GOT3 (cell line): ENCODE data around the gene LRRN4CL.

Experiments
- DNase-seq: peaks from one replicate; lab custom pipeline; 2025; ENCODE audit warnings: mixed read lengths; lab: John Stamatoyannopoulos, UW

Gene LRRN4CL

DNA sequence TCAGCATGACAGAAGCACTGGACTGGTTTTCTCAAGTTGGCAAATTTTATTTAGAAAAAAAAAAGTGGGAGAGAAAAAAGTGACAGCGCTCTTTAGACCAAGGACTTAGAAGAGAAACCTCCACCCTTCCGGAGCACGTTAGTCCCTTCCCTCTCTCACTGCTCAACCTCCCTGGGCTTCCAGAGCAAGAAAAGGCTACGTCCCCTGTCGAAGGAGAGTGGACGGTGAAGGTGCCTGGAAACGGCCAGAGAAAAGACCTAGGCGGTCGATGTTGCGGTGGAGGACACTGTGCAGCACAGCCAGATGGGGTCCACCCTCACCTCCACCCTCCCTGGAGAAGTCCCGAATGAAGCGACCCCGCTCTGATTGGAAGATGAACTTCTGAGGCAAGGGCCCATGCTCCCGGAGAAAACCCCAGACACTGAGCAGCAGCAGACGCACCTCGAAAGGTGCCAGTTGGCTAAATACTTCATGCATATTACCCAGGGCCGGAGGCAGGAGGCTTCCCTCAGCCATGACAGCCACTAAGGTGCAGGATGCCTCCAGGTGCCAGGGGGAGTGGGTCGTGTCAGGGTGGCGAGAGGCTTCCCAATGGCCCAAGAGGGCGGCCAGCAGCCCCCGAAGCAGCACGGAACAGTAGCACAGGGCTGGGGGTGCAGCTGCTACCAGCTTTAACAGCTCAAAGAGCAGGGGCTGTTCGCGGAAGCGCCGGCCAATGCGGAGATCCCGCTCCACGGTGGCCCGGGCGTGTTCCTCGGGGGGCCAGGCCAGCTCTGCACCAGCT is 42.3 kb downstream of the LRRN4CL start:
- no peak for DNase-seq

DNA sequence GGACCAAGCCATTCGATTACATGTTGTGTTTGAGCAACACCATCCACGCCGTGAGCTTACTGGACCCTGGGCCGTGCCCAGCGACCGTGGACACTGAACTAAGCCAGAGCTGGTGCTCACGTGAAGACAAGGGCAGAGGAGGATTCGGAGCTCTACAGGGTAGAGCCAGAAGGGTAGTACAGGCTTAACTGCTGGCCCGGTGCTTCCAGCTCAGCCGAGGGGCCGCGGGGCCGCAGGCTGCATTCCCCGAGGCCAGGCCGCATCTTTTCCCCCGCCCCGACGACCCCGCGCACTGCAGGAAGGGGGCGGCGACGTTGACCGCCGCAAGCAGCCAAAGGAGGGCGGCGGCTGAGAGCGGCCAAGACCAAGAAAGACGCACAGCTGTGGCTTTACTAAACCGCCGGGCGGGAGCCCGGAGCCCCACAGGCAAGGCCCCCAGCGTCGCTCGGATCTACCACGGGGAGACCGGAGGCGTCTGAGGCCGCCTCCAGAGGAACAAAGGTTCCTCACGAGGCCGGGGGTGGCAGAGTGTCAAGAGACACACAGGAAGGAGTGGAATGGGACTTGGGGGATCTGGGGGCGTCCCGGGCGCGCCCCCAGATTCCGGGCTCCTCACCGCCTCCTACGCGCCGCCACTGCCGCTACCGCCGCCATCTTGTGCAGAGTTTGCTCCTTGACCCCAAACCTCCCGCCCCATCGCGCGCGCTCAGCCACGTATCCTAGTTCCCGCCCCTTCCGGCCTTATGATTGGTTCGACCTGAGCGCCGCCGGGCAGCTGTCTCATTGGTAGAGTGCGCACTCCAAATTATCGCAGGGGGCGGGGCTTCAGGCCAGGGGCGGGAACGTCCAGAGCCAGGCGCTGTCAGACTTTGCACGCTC is 43.1 kb downstream of the LRRN4CL start, which contains the start of gene GANAB:
Gene GANAB (minus strand): TSS at position 668 of the 879 bp plus-strand sequence. CDS start 14 bp downstream, at position 654.
- DNase-seq: peak; percentile 92

DNA sequence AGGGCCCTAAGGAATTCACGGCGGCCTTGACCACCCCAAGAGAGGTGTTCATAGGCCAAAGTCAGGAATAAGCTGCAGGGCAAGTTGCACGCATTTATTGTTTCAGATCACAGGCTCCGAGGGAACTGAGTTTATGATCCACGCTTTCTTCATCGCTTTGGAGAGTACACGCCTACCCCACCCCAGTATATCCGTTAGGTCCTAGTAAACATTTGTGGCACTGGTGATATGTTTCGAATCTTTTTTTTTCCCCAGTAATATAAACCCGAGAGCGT is 43.7 kb downstream of the LRRN4CL start:
- DNase-seq: no peak

- no peak for DNase-seq
Measured at GRCh38 chr11:62644220-62644619, 45.1 kb downstream of the LRRN4CL start.
